ENCODE data around the gene CTNNA3.

DNA sequence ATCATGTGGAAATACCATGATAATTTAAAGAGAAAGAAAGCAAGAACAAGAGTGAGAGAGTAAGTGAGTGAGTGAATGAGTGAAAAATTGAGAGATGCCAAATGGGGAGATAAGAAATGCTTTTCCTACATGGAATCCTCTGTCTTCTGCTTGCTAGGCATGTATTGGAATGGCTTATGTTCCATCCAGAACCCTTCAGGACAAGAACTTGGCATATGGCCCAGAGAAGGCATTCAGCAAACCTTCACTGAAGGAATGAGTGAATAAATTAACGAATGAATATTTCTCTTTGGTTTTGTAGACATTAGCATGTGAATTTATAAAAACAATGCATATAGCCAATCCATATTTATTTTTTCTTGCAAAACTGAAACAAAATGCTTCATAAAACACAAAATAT, 608.0 kb downstream of the CTNNA3 start:
- no peak for TF ChIP-seq CTCF (conservative IDR thresholded peaks at IDR 0.05 in 1 of 2, IDR thresholded peaks at IDR 0.05 in 1 of 2; ENCODE audit: extremely low read depth in 1 of 2, insufficient read depth in 1 of 2, low read depth in 1 of 2, low read length in 2 of 2)
- TF ChIP-seq EZH2 (IDR thresholded peaks at IDR 0.05; ENCODE audit: borderline replicate concordance, low read length): no peak

All from mammary epithelial cell (primary cell).